Kidney (tissue), 14 donors: ENCODE results near the gene NPSR1. TPM values are rescaled to one million over a fixed set of nuclear protein-coding genes. Genes with fewer than 3 reads are reported as not detected.

ENCODE experiments used
- DNase-seq, 5 donors: peaks; one replicate each; pipeline ENCODE4 v3.0.0-alpha.2; 2013 to 2020
- FAIRE-seq: peaks from 2 replicates; lab custom pipeline; 2012; peaks lifted over from hg19 to GRCh38; lab: Jason Lieb, UNC
- H3K27ac ChIP-seq, 2 donors: one replicate each; pipeline ENCODE4 v1.7.0; 2013; ENCODE audit warnings: low read depth in 2 of 2, low read length in 2 of 2, inconsistent platforms in 1 of 2
- H3K27me3 ChIP-seq: one replicate; pipeline ENCODE4 v1.7.1; 2013; ENCODE audit warnings: low read length, inconsistent platforms; ENCODE audit not compliant: control insufficient read depth, insufficient read depth
- H3K36me3 ChIP-seq, 3 donors: one replicate each; pipeline versions ENCODE4 v1.7.0 to v1.7.1; 2013; ENCODE audit warnings: low read length in 3 of 3, control low read depth in 1 of 3, inconsistent platforms in 1 of 3; ENCODE audit not compliant: insufficient read depth in 3 of 3, control insufficient read depth in 2 of 3
- H3K4me1 ChIP-seq, 3 donors: one replicate each; pipeline versions ENCODE4 v1.7.0 to v1.7.1; 2013; ENCODE audit warnings: low read length in 3 of 3, inconsistent platforms in 1 of 3, low read depth in 1 of 3; ENCODE audit not compliant: control insufficient read depth in 2 of 3, insufficient read depth in 2 of 3
- H3K4me3 ChIP-seq, 3 donors: one replicate each; pipeline versions ENCODE4 v1.7.0 to v1.8.1; 2013; ENCODE audit warnings: low read length in 3 of 3, control low read depth in 1 of 3, inconsistent platforms in 1 of 3
- H3K9ac ChIP-seq, 3 donors: one replicate each; pipeline versions ENCODE4 v1.7.0 to v1.7.1; 2013; ENCODE audit warnings: low read length in 3 of 3, control low read depth in 1 of 3, inconsistent platforms in 1 of 3
- H3K9me3 ChIP-seq, 3 donors: one replicate each; pipeline versions ENCODE4 v1.7.0 to v1.7.1; 2013; ENCODE audit warnings: low read length in 3 of 3, control low read depth in 1 of 3, inconsistent platforms in 1 of 3; ENCODE audit not compliant: control insufficient read depth in 2 of 3, insufficient read depth in 1 of 3
- intact Hi-C: fragments of 100-400 bp; cut with DNase I; formaldehyde crosslinking; loops from one replicate; pipeline ENCODE4 v1.11.1; 2022
- polyA plus RNA-seq: library from polyadenylated mRNA; stranded (reverse); fragments of 350-450 nt; fragmentation: Illumina TruSeq; extraction: RNeasy Lipid Tissue Mini Kit (QIAGEN cat#74804); gene quantifications from one replicate; pipeline ENCODE4 v1.2.3, GENCODE V29; 2014; ENCODE audit warnings: low read depth, low replicate concordance; ENCODE audit not compliant: insufficient read depth
- total RNA-seq: library from RNA; stranded (reverse); fragmentation: NEBNext Ultra II Directional; extraction: Animal tissue kit (Norgen Biotek cat#: 25700); gene quantifications from one replicate; pipeline ENCODE4 v1.2.1, GENCODE V29; 2021
- TF ChIP-seq, protein P1 (sequence below): IDR thresholded peaks from 3 replicates; pipeline ENCODE4 v1.5.1; 2012; ENCODE audit warnings: mild to moderate bottlenecking, moderate library complexity, borderline replicate concordance; ENCODE audit not compliant: insufficient read depth; ENCODE audit errors: extremely low read depth
- donor health status: control.
- donor health status: control.
- donor health status: control.
- donor health status: control.
- donor health status: control.
- donor health status: DM: yes; HTN: yes; CAD: no.
- donor health status: Normal renal cell carcinoma (clear cell type).

The NPSR1 gene
- total and polyA plus RNA-seq, 2 donors from 2014 or later: not detected

DNA sequence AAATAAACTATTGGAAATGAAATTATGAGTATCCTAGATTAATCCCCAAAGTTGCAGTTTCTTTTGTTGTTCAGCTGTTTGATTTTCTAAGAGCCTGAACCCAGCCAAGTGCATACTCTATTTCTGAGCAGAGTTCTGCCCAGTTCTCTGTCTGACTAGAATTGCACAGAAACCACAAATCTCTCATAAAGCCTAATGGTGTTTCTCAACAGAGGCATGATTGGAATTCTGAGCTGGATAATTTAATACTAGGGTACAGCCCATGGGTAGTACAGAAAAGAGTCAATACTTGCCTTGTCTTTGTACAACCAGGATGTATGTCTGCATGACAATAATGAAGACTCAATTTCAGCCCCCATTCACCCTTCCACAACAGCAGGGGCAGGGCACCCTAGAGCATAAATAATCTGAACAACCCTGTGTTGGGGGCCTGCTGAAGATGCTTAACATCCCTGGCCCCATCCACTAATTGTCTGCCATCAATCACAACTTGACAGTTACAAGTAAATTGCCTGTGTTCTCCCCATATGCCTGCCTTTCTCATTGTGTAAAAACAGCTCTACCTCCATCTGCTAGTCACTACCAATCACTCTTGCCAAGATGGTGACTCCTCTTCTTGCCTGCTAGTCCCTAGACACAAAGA lies 114.4 kb downstream of the NPSR1 start:
- H3K27me3 ChIP-seq: no peaks in the 10 kb centered on the region
- H3K4me3 ChIP-seq: no peak overlapping the region
- H3K36me3 ChIP-seq: no peaks in the 10 kb centered on the region
- H3K9ac ChIP-seq: no peak overlapping the region
- H3K9me3 ChIP-seq: no peaks in the 10 kb centered on the region
- TF ChIP-seq, protein P1, sequence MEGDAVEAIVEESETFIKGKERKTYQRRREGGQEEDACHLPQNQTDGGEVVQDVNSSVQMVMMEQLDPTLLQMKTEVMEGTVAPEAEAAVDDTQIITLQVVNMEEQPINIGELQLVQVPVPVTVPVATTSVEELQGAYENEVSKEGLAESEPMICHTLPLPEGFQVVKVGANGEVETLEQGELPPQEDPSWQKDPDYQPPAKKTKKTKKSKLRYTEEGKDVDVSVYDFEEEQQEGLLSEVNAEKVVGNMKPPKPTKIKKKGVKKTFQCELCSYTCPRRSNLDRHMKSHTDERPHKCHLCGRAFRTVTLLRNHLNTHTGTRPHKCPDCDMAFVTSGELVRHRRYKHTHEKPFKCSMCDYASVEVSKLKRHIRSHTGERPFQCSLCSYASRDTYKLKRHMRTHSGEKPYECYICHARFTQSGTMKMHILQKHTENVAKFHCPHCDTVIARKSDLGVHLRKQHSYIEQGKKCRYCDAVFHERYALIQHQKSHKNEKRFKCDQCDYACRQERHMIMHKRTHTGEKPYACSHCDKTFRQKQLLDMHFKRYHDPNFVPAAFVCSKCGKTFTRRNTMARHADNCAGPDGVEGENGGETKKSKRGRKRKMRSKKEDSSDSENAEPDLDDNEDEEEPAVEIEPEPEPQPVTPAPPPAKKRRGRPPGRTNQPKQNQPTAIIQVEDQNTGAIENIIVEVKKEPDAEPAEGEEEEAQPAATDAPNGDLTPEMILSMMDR: no peak
- H3K27ac ChIP-seq: no peak overlapping the region
- H3K4me1 ChIP-seq: no peaks in the 10 kb centered on the region
- FAIRE-seq: no peak
- intact Hi-C loops: no loop called here
- no peak for DNase-seq

- TF ChIP-seq, protein P1: no peak
- Histone ChIP-seq H3K4me1 (no peaks in the 10 kb centered on the region), H3K27ac (no peak overlapping the region), H3K27me3 (no peaks in the 10 kb centered on the region), H3K9ac (no peak overlapping the region), H3K9me3 (no peaks in the 10 kb centered on the region), H3K36me3 (no peaks in the 10 kb centered on the region), H3K4me3 (no peak overlapping the region)
- no peak for DNase-seq
- intact Hi-C loops: no loop called here
- no peak for FAIRE-seq
Measured at GRCh38 chr7:34776748-34777358, 118.8 kb downstream of the NPSR1 start.

GRCh38 chr7:34780546-34780945 lies 122.5 kb downstream of the NPSR1 start:
- H3K4me1 ChIP-seq: no peaks in the 10 kb centered on the region
- TF ChIP-seq, protein P1: no peak
- no peak overlapping the region for H3K4me3 ChIP-seq
- H3K9me3 ChIP-seq: no peaks in the 10 kb centered on the region
- no peak overlapping the region for H3K27ac ChIP-seq
- no peaks in the 10 kb centered on the region for H3K27me3 ChIP-seq
- H3K36me3 ChIP-seq: no peaks in the 10 kb centered on the region
- intact Hi-C loops: no loop called here
- no peak overlapping the region for H3K9ac ChIP-seq
- DNase-seq: no peak
- no peak for FAIRE-seq
